HepG2 (cell line): Measurements from ENCODE around the gene ARHGEF39.

ENCODE experiments used
- ARNTL ChIP-seq: sonication (generic); formaldehyde crosslinking; IDR thresholded peaks from 2 replicates; pipeline ENCODE4 v1.4.0; 2020; ENCODE audit warnings: mild to moderate bottlenecking, missing genetic modification reagents
- EZH2 ChIP-seq: conservative IDR thresholded peaks from 2 replicates; pipeline ENCODE4 v1.6.1; 2012; ENCODE audit warnings: mild to moderate bottlenecking, low read depth, low read length, moderate library complexity
- FOXM1 ChIP-seq: sonication (generic); formaldehyde crosslinking; IDR thresholded peaks from 2 replicates; pipeline ENCODE4 v1.5.0; 2020; ENCODE audit warnings: missing genetic modification reagents
- GATAD1 ChIP-seq: IDR thresholded peaks from 2 replicates; pipeline ENCODE4 v1.6.1; 2016; ENCODE audit warnings: missing genetic modification reagents, missing compliant biosample characterization
- GTF3A ChIP-seq: sonication (generic); formaldehyde crosslinking; conservative IDR thresholded peaks from 2 replicates; pipeline ENCODE4 v1.4.0; 2020; ENCODE audit warnings: mild to moderate bottlenecking, missing genetic modification reagents
- POLR2A ChIP-seq, 2 experiments: IDR thresholded peaks; 2 replicates each; pipeline ENCODE4 v1.6.1; 2011; ENCODE audit warnings: low read depth in 2 of 2, low read length in 2 of 2, mild to moderate bottlenecking in 1 of 2, moderate library complexity in 1 of 2; ENCODE audit not compliant: insufficient read depth in 1 of 2
- STAT6 ChIP-seq: sonication (generic); formaldehyde crosslinking; IDR thresholded peaks from 2 replicates; pipeline ENCODE4 v1.4.0; 2020; ENCODE audit warnings: missing genetic modification reagents, mild to moderate bottlenecking, borderline replicate concordance
- ZNF10 ChIP-seq: sonication (generic); formaldehyde crosslinking; IDR thresholded peaks from 2 replicates; pipeline ENCODE4 v1.4.0; 2020; ENCODE audit warnings: mild to moderate bottlenecking, low read depth, missing genetic modification reagents, borderline replicate concordance

- TF ChIP-seq GATAD1 (no peak), STAT6 (CRISPR knock-in tag) (no peak), ZNF10 (CRISPR knock-in tag) (no peak), FOXM1 (no peak), ARNTL (CRISPR knock-in tag) (no peak), EZH2 (no peak), POLR2A (IDR thresholded peaks at IDR 0.05; ENCODE audit: insufficient read depth in 1 of 2, low read depth in 2 of 2, low read length in 2 of 2) (no peak), GTF3A (CRISPR knock-in tag) (no peak)
Measured at GRCh38 chr9:35702696-35703095, 37.7 kb upstream of the ARHGEF39 start.
